Measurements from ENCODE around the gene TEX53.

- no peak for TF ChIP-seq CTCF (IDR thresholded peaks at IDR 0.05)
- TF ChIP-seq POLR2A (IDR thresholded peaks at IDR 0.05): no peak
These were observed 9.2 kb upstream of the TEX53 start for GRCh38 chr9:114666851-114667250.

All from right lobe of liver (tissue), 4 donors.